ENCODE measurements around the gene C6orf132.

C6orf132 gene

GRCh38 chr6:42084889-42085288 is 57.5 kb downstream of the C6orf132 start:
- DNase-seq (ENCODE audit: low read depth in 1 of 2, low spot score in 1 of 2), result no peak

GRCh38 chr6:42083530-42083929 is 58.9 kb downstream of the C6orf132 start:
- DNase-seq (ENCODE audit: low read depth in 1 of 2, low spot score in 1 of 2), result no peak

- DNase-seq (ENCODE audit: low read depth in 1 of 2, low spot score in 1 of 2), result no peak
These were observed 62.4 kb downstream of the C6orf132 start for GRCh38 chr6:42079941-42080464.

- no peak for DNase-seq (ENCODE audit: low read depth in 1 of 2, low spot score in 1 of 2)
These were observed 64.0 kb downstream of the C6orf132 start for GRCh38 chr6:42078386-42078785.

- peak in 1 of 2 donors; percentile 52 for DNase-seq (ENCODE audit: low read depth in 1 of 2, low spot score in 1 of 2)
These were observed 67.1 kb downstream of the C6orf132 start for GRCh38 chr6:42075159-42075838.

- DNase-seq (ENCODE audit: low read depth in 1 of 2, low spot score in 1 of 2), result no peak
These were observed 69.1 kb downstream of the C6orf132 start for GRCh38 chr6:42073287-42073686.

- no peak for DNase-seq (ENCODE audit: low read depth in 1 of 2, low spot score in 1 of 2)
These were observed 70.4 kb downstream of the C6orf132 start for GRCh38 chr6:42071881-42072583.

GRCh38 chr6:42068872-42069522 is 73.4 kb downstream of the C6orf132 start:
- no peak for DNase-seq (ENCODE audit: low read depth in 1 of 2, low spot score in 1 of 2)

GRCh38 chr6:42068173-42068572 is 74.2 kb downstream of the C6orf132 start:
- DNase-seq (ENCODE audit: low read depth in 1 of 2, low spot score in 1 of 2), result no peak

- no peak for DNase-seq (ENCODE audit: low read depth in 1 of 2, low spot score in 1 of 2)
These were observed 76.2 kb downstream of the C6orf132 start for GRCh38 chr6:42066156-42066675.

GRCh38 chr6:42059743-42060142 is 82.7 kb downstream of the C6orf132 start:
- DNase-seq (ENCODE audit: low read depth in 1 of 2, low spot score in 1 of 2), result no peak

- DNase-seq (ENCODE audit: low read depth in 1 of 2, low spot score in 1 of 2), result no peak
These were observed 88.8 kb downstream of the C6orf132 start for GRCh38 chr6:42053601-42054000.

GRCh38 chr6:42051268-42051653 is 91.2 kb downstream of the C6orf132 start:
- DNase-seq (ENCODE audit: low read depth in 1 of 2, low spot score in 1 of 2), result no peak
